Posterior vena cava (tissue), 2 donors: ENCODE results near the gene LMX1B. TPM values are rescaled to one million over a fixed set of nuclear protein-coding genes. Genes with fewer than 3 reads are reported as not detected.
"Not testable (repeated sequence)": the region's sequence is repeated elsewhere in the genome, so short reads cannot be mapped to it uniquely, and the experiment has no call there.

Experiments used
- DNase-seq: peaks from one replicate; pipeline ENCODE4 v3.0.0-alpha.2; 2020; ENCODE audit warnings: low spot score
- intact Hi-C, 2 donors: fragments of 100-400 bp; cut with DNase I; formaldehyde crosslinking; loops; one replicate each; pipeline versions ENCODE4 v1.14.1 to v1.14.2; 2022 to 2023
- long read RNA-seq, 2 donors: library from polyadenylated mRNA; unstranded; transcript quantifications; one replicate each; pipeline ENCODE4 v2.0.0, GENCODE V29; 2020 to 2021
- total RNA-seq, 2 donors: library from RNA; stranded (reverse); fragmentation: NEBNext Ultra II Directional; extraction: Animal tissue kit (Norgen Biotek cat#: 25700); gene quantifications; one replicate each; pipeline ENCODE4 v1.2.1, GENCODE V29; 2021
- donor health status: DM: yes; HTN: yes; CAD: no.
- donor health status: DM: yes; HTN: yes; CAD: no.

Gene LMX1B
- total RNA-seq: 1 to 10 TPM; 1.4 to 1.6 TPM
- long read RNA-seq, donor 1, partial matches to known transcripts: 0 of 1 reads
- long read RNA-seq, donor 1, other reads (novel, unspliced or antisense): 1 of 1 reads
- long read RNA-seq, donor 2, partial matches to known transcripts: 0 of 2 reads
- long read RNA-seq, donor 2, other reads (novel, unspliced or antisense): 2 of 2 reads

- DNase-seq: peak; percentile 86
- intact Hi-C loops: loop anchor here in 1 of 2 donors (5.0 kb wide), 1 partner anchor 169 kb away; no protein-coding TSS in a partner anchor
Measured at GRCh38 chr9:126613651-126614050, at the start of gene LMX1B. Gene LMX1B, plus strand, starts transcription at chr9:126613928. Its CDS starts 522 bp downstream, at chr9:126614450.

- no peak for DNase-seq
- intact Hi-C loops: no loop called here
Measured at GRCh38 chr9:126564128-126564527, 49.6 kb upstream of the LMX1B start.

DNA sequence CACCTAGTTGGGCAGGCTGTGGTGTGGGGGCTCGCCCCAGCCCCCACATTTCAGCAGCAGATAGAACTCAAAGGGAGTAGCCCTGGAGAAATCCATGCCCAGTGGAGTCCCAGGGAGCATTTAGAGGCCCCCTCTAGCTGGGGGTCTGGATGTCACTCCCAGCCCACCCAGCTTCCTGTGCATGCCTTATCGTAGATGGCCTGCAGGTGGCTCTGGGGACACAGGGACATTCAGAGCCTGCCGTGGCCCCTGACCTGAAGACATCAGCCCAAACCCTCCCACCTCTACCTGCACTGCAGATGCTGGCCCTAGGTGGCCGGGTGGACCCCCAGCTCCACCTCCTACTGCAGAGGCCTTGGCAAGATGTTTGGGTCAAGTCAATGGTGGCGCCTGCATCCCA is 49.0 kb upstream of the LMX1B start:
- intact Hi-C loops: no loop called here
- peak; percentile 25 for DNase-seq

GRCh38 chr9:126565336-126566128 is 48.2 kb upstream of the LMX1B start:
- peak; percentile 58 for DNase-seq
- intact Hi-C loops: no loop called here

DNA sequence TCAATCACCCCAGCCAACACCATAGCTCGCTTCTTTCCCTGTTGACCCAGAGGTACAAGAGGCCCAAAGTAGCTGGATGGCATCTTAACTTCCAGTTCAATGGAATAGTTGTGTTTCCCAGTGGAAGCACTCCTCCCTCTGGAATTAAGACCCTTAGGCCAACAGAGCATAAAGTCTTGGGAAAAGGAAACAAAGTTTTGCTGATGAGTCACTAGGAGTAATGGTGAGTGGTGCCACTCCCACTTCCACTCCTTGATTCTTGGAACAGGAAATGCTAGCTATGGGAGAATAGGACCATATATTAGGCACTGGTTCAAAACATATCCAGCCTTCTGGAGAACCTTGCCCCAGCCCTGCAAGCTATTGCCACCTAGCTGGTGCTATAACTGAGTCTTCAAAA is 44.7 kb upstream of the LMX1B start:
- intact Hi-C loops: no loop called here

GRCh38 chr9:126578029-126578428 is 35.7 kb upstream of the LMX1B start:
- DNase-seq: no peak
- intact Hi-C loops: no loop called here

More for the DNA sequence above, 44.7 kb upstream of the LMX1B start:
- peak; percentile 22 for DNase-seq

- DNase-seq, intact Hi-C loops: not testable (repeated sequence)
Measured at GRCh38 chr9:126580319-126580718, 33.4 kb upstream of the LMX1B start.

DNA sequence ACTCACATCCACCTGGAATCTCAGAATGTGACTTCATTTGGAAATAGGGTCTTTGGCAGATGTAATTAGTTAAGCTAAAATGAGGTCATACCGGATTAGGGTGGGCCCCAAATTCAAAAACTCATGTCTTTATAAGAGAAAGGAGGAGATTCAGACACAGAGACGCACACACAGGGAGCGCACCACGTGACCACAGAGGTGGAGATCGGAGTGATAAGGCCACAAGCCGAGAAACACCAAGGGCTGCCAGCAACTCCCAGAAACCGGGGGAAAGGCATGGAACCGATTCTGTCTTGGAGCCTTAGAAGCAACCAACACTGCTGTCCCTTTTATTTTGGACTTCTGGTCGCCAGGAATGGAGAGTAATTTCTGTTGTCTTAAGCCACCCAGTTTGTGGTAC is 31.8 kb upstream of the LMX1B start:
- DNase-seq: no peak
- intact Hi-C loops: loop anchor here in 1 of 2 donors (1.0 kb wide), 1 partner anchor 38 kb away; no protein-coding TSS in a partner anchor

DNA sequence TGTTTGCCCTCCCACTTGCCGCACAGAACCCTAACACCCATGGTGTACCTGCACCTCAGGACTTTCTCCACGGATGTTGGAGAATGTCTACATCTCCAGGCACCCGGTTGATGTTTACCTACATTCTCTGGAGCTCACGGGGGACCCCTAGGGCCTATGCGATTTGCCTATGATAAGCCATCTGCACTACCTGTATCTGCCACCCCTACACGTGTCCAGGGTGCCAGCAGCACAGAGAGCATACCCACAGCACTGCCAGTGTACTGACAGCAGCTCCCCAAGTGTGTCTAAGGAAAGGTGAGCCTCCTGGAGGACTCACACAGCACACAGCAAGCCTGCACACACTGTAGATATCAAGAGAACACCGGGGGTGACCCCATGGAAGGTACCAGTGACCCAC is 31.3 kb upstream of the LMX1B start:
- intact Hi-C loops: loop anchor here in 1 of 2 donors (1.0 kb wide), 1 partner anchor 38 kb away; no protein-coding TSS in a partner anchor
- DNase-seq: no peak

- DNase-seq: no peak
- intact Hi-C loops: no loop called here
Measured at GRCh38 chr9:126583144-126583760, 30.5 kb upstream of the LMX1B start.

DNA sequence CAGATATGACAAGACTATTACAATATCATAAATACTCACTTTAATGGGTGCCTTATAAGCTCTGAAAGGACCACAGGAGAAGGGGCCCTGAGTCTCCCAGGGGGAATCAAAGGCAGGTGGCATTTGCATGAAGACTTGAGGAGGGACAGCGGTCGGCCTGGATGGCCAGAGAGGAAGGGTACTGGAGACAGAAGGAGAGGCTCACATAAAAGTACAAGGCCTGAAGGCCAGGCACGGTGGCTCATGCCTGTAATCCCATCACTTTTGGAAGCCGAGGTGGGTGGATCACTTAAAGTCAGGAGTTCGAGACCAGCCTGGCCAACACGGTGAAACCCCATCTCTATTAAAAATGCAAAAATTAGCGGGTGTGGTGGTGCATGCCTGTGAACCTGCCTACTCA is 29.1 kb upstream of the LMX1B start:
- intact Hi-C loops: no loop called here
- DNase-seq: no peak

GRCh38 chr9:126586236-126586635 is 27.5 kb upstream of the LMX1B start:
- no peak for DNase-seq
- intact Hi-C loops: no loop called here

DNA sequence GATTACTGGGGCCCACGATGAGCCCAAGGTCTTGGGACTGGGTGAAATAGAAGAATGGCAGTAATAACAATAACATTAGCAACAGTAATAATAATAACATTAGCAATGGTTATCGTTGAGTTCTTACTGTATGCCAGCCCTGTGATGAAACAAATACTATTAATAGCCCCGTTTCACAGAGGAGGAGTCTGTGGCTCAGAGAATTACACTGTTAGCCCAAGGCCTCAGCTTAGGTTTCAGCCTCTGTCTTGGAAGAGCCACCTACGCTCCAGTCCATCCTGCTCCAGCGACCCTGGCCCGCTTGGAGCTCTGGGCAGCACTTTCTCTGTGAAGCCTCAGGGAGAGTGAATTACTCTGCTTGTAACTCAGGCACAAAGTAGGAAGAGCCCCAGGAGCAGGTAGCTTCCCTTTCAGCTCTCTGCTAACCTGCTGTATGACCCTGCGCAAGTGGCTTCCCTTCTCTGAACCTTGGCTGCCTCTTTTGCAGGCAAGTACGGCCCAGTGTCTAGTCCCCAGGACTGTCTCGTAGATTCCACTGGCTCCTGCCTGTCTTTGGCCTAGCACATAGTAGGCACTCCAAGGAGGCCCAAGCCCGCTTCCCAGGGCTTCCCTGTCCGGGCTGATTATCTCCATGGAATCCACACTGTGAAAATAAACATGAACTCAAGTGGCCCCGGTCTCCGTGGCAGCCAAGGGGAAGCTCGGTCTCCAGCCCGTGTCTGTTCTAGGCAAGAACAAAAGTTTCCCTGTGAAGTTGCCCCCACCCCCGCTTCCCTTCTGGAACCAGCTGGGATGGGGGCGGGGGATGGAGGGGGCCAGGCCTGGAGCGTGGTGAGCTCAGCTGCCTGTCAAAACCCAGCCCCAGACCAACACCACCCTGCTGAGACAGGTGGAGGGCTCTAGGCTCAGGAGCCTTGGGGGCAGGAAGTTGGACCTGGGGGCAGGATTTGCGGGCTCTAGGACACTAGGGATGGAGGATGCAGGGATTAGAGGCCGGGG is 26.2 kb upstream of the LMX1B start:
- no peak for DNase-seq

GRCh38 chr9:126588491-126589168 is 25.1 kb upstream of the LMX1B start:
- DNase-seq: no peak
- intact Hi-C loops: no loop called here

More for the DNA sequence above, 26.2 kb upstream of the LMX1B start:
- intact Hi-C loops: no loop called here

DNA sequence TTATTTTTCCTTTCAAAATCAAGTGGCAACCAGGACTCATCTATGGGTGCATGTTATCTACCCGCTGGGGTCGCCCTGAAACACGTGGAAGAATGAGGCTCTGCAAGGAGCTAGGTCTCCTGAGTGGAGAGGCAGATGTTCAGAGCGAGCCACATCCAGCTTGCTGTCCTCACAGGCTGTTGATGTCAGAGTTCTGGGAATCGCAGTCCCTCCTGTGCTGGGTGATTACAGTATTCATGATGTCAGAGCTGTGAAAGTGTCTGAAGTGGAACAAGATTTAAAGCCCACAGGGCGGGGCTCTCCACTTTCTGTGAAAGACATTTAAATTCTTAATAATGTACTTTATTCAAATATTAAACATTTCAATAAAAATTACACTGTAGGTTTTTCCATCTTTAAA is 24.4 kb upstream of the LMX1B start:
- intact Hi-C loops: no loop called here
- DNase-seq: no peak

GRCh38 chr9:126591083-126591482 is 22.6 kb upstream of the LMX1B start:
- intact Hi-C loops: no loop called here
- no peak for DNase-seq

- no peak for DNase-seq
Measured at GRCh38 chr9:126591922-126592321, 21.8 kb upstream of the LMX1B start.

DNA sequence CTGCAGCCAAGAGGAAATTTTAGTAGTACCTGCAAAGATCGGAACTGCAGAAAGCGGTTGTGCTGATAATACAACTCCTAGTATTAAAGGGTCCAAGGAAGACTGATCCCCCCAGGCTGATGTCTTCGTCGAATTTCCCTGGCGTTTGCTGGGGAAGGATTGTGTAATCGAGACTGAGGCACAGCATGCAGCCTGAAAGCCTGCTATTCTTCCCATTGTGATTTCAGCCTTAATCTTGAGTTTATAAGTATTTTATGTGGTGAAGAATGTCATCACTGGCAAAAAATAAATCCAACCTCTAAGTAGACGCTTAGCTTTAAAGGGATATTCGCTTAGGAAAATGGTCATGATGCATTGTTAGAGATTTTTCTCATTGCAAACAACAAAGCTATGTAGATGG is 21.3 kb upstream of the LMX1B start:
- no peak for DNase-seq
- intact Hi-C loops: no loop called here

More at GRCh38 chr9:126591922-126592321, 21.8 kb upstream of the LMX1B start:
- intact Hi-C loops: no loop called here

DNA sequence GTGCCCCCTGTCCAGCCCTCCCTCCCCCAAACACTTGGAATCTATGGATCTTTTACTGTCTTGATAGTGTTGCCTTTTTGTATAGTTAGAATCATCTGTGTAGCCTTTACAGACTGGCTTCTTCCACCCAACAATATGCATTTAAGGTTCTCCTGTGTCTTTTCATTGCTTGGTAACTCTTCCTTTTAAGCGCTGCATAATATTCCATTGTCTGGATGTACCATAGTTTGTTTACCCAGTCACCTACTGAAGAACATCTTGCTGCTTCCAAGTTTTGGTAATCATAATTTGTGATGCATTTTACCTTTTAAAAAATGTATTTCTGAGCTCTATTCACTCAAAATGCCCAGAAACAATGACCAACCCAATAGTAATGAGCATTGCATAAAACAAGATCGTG is 17.7 kb upstream of the LMX1B start:
- DNase-seq: no peak
- intact Hi-C loops: no loop called here
